Measurements from ENCODE around the gene GPRC5B.
A peak's percentile ranks its signal among the peaks of the same experiment; 100 is the strongest.

GPRC5B gene

DNA sequence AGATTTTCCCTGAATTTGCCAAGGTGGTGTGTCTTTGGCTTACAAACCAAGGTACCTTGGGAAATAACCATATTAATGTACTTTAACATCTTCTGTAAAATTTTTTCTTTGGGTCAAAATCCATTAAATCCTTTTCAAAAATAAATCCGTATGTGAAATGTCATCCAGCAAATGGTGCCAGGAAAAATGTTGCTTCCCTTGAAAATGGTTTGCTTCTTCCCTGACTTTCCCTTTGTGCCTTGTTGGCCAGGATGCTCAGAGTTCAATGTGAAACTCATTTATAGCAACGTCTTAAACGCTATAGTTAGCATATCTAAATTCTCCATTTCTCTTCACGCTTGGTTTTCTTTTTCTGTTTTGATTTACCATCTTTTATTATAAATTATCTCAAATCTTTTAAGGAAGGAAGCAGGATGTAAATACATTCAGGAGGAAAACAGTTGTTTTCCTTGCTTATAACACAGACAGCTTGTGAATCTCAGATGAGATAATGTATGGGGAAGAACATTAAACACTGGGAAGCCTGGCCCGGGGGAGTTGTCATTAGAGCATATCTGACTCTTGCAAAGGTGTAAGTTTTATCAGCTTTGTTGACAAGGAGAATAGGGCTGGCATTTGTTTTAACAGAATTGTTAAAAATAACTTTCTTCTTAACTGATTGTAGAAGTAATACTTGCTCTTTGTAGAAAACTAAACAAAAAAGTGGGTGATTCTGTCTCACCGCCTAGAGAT is 42.1 kb downstream of the GPRC5B start:
- DNase-seq, result no peak

DNA sequence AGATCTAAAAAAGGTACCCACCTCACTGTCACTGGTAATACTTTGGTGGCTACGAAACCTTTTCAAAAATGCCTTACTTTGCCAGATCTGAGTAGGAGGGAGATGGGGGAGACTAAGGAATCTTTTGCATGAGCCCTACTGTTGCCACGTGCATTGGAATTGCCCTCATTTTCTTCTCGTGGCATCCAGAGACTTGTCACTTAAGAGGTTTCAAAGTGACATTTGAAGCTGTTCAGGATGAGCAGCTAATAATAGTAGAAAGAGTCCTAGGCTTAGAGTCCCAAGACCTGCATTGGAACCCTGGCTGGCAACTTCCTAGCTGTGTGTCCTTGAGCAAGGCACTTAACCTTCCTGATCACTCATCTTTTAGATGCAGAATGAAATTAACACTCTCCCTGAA is 43.5 kb downstream of the GPRC5B start:
- DNase-seq, result no peak

DNA sequence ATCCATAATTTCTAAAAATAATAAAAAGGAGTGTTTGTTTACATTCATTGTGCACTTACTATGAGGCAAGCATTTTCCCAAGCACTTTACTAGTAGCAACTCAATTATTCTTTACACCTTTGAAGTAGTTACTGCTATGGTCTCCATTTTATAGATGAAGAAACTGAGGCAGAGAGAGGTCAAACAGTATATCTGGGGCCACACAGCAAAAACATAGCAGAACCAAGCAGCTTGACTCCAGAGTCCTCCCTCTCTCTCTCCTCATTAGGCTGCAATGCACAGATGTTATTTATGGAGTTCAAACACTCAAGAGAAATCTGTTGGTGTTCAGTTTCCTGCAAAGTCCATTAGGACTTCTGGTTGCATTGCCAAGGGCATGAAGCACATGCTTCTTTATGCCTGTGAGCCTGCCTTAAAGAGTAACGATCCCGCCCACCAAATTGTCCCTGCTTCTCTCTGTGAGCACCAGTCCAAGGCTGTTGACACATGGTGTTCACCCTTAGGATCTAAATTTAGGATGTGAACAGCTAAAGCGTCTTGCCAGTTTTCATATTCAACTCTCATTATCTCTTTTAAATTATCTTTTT is 44.0 kb downstream of the GPRC5B start:
- no peak for DNase-seq

DNA sequence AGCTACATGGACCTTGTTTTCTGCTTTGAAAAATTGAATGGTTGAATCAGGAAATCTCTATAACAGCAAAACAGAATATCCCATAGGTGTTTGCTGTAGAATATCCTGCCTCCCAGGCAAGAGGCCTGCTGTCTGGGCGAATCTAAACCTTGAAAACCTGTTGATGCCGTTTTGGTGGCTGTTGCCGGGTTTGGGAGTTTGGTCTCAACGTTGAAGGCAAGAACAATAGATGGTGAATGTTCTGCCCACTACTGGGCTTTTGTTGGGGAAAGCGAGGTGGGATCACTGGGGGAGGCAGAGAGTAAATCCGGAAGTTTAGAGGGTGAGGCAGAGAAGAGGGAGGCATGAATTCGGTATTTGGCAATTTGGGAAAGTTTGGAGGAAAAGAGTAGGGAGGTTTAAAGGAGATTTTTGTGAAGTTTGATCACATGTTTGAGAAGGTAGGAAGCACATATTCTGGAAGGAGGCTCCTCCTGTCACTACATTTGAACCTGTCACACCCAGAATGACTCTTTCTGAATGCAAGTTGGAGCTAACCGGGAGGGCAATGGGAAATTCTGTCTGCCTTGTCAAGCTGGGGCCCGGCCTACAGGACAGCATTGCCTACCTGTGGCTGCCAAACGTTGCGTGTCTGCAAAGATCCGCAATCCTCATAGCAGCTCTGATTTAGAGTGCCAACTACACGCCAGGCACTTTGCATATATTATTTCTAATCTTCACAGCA is 46.5 kb downstream of the GPRC5B start:
- DNase-seq, result no peak

DNA sequence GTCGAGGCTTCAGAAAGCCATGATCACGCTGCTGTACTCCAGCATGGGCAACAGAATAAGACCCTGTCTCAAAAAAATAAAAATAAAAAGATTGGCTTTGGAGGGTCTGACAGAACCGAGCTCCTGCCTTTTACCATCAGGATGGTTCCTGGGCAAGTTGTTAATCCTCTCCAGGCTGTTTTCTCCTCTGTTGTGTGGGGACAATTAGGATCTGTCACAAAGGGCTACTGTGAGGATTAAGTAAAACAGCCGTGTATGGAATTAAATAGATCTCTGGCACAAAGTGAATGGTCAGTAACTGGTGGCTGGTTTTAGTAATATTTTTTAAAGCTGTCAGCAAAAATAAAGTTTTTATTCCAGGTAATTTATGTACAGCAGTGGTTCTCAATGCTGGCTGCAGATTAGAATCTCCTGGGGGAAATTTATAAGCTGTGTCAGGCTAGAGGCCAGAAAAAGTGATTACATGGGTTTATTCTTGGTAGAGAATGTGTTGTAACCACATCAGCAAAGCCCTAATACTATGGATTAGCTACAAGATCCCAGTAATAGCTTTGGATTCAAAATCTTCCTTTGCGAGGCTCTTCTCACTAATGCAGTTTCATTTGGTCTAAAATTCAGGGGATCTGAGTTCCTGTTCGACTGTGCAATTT is 47.2 kb downstream of the GPRC5B start:
- no peak for DNase-seq

DNA sequence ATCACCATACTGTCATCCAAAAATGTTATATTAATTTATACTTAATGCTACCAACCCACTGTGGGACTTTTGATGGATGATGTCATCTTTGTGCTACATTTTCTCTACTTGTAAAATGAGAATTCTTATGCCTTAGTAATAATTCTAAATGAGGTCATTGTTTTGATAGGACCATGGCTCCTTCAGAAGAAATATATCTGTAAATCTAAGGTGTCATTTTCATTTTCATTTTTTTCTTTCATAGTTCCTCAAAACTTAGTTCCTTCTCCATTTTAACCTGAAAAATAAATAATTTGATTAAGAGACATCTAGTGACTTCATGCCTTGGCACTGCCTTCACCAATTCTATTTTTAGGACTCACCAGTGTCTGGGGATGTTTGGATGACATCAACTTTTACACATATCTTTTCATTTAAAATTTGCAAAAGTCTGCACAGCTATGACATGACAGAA is 48.7 kb downstream of the GPRC5B start:
- DNase-seq, result no peak

DNA sequence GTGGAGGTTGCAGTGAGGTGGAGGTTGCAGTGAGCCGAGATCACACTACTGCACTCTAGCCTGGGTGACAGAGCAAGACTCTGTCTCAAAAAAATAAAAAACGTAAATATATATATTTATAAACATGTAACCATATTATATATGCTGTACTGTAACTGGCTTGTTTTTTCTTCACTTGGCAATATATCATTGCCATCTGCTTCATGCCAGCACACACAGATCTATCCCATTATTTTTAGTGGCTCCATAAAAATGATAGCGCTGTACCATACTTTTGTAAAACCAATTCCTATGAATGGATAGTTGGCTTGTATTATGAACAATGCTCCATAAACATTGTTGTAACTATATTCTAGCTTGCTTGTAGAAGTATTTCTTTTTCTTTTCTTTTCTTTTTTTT is 49.5 kb downstream of the GPRC5B start:
- DNase-seq, result no peak

DNA sequence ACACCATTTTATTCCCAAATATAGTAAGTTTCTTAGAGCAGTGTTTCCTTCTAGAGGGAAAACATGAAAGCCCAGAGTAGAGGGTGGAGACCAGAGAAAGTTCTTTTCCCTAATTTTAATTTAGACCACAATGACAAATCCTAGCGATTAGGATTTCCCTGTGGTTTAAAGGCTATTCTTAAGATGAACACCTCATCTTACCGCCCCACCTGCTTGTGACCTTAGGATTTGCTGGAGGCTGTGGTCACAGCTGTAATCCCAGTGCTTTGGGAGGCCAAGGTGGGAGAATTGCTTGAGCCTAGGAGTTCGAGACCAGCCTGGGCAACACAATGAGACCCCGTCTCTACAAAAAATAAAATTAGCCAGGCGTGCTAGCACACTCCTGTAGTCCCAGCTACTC is 51.1 kb downstream of the GPRC5B start:
- no peak for DNase-seq

DNA sequence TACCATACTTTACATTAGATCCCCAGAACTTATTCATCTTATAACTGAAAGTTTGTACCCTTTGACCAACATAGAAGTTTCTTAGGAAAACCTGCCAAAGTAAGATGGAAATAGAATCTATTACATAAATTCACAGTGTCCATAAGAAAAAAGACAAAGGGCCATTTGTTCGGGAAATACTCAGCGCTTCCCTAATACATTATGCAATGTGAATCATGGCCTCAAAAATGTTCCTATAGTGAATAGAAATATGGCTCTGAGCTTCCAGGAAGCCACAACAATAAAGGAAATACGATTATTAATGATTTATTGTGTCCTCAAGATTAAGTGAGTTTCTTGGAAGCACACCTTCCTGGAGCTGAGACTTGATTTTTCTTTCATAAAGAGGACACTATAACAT is 51.5 kb downstream of the GPRC5B start:
- no peak for DNase-seq

DNA sequence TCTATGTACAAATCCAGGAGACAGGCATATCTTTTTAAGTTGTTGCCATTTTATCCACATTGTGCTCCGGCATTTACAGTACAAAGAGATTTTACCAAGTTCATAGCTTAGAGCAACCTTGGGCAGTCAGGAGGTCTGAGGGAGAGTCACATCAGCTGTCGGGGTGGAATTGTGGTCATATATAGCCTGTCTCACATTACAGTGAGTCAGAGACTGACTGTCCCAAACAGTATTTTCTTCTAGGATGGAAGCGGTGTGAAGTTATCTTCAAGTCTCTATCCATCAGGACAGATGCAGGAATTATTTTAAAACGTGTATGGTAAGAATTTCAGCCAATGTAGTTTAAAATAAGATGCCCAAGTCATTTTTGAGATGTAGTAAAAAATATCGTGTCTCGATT is 53.0 kb downstream of the GPRC5B start:
- no peak for DNase-seq

DNA sequence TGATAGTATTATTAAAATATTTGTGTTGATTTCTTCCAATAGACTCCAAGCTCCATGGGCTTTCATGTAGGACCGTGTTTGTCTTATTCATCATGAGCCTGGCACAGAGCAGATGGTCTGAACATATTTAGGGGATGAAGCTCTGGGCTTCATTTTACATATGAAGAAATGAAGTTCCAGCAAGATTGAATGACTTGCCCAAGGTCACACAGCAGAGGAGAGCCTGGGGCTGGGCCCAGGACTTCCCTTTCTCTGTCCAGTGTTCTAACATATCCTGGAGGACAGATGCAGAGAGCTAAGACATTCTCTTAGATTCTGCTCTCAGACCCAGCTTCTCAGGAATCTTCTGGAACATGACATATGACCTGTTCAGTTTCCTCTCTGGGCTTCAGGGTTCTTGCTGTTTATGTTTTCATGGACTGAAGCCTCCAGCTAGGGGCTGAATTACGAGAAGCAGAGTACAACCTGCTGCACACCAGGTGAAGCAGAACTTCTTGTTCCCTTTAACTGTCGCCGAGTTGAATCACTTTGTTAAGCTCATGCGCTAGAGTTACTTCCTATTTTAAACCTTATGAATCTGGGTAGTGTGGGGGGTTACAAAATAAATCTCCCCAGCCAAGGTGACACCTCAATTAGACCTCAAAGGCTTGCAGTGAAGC is 53.6 kb downstream of the GPRC5B start:
- peak; percentile 35 for DNase-seq

DNA sequence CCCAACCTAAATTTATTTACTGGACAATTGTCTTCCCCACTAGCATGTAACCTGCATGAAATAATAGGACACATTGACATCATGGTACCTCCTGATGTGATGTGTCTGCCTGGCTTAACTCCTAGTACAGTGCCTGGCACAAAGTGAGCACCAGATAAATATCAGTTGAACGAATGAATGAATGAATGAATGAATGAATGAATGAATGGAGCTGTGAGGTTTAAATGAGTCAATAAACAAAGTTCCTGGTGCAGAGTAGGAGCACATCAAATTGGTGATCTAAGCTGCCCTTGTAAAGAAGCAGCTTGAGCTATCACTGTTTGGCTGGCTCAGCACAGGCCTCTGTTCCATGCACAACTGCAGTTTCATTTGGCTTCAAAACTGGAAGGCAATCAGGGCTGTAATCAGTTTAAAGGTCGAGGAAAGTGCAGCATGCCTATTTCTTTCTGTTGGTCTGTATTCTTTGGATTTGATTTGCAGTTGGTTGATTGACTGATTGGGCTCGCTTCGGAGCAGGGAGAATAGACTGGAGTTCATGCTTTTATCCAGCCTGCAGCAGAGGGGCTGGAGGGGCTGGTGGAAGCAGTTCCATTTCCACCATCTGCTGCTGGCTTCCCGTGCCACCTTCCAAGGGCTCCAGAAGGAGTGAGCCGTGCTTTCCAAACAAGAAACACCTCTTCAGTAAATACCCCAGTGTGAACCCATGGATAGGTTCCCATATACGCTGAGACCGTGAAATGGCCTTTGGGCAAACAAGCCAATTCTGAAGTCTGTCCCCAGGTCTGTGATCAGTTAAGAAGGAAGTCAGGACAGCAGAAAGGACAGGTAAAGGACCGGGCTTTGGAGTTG is 54.6 kb downstream of the GPRC5B start:
- no peak for DNase-seq

DNA sequence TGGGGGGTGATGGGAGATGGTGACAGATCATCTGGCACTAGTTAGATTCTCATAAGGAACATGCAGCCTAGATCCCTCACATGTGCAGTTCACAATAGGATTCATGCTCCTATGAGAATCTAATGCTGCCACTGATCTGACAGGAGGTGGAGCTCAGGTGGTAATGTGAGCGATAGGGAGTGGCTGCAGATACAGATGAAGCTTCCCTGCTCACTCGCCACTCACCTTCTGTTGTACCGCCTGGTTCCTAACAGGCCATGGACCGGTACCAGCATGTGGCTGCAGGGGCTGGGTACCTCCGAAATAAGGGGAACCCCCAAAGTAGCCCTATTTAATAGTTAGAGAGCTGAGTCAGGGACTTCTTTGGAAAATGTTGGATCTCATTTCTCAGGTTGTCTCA is 60.4 kb downstream of the GPRC5B start:
- no peak for DNase-seq

DNA sequence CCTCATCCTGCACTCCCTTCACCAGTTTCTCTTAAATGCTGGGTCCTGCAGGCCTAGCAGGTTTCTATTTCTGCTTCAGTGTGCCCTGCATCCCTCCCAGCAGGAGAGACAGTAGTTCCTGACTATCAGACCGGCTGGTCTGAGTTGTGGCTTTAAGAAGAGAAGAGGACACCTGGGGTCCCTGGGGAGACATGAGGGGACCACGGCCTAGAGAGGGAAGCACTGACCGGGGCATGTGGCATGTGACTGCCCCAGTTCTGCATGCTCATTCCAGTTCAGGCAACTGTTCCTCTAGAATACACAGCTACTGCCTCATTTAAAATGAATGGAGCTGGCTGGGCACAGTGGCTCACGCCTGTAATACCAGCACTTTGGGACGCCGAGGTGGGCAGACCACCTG is 61.3 kb downstream of the GPRC5B start:
- no peak for DNase-seq

DNA sequence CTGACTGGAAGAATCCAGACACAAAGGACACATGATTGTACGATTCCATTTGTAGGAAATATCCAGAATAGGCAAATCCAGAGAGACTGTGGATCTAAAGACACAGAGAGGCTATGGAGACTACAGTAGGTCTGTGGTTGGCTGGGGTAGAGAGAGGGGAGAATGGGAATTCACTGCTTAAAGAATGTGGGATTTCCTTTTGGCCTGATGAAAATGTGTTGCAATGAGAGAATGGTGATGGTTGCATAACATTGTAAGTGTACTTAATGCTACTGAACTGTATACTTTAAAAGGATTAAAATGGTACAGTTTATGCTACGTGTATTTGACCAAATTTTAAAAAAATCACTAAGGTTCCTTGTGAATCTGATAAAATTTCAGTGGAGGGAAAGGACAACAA is 62.1 kb downstream of the GPRC5B start:
- DNase-seq, result peak; percentile 41

DNA sequence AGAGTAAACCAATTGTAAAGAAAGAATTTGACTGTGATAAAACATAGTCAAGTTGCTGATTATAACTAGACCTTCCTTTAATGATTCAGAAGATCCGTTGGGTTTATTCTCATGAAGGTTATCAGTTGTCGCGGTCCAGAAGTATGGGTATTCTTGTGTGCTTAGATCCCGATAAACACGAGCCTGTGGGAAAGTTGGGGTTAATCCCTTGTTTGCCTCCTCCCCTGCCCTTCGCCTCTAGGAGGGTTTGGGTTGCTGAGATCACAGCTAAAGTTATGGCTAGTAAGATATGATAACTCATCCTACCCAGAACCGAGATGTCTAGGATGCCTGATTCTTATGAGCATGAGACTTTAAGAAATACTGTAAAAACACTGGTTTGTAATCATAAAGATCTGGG is 66.8 kb downstream of the GPRC5B start:
- no peak for DNase-seq

DNA sequence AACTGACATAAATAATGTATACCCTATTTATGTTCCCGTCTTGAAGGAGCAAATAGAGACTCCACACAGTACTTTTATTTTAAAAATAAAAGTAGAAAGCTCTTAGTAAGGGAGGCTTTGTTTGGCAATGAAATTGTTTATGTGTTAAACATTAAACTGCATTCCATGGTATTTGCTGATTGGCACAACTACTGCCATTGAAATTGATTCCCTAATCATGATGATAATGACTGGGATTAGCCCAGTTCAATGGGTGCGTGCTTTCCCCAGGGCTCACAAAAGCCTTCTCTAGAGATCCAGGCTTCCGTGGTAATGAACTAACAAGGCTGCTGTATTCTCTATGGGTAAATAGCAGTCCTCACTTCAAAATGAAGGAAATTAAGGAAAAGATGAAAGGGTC is 67.5 kb downstream of the GPRC5B start:
- no peak for DNase-seq

DNA sequence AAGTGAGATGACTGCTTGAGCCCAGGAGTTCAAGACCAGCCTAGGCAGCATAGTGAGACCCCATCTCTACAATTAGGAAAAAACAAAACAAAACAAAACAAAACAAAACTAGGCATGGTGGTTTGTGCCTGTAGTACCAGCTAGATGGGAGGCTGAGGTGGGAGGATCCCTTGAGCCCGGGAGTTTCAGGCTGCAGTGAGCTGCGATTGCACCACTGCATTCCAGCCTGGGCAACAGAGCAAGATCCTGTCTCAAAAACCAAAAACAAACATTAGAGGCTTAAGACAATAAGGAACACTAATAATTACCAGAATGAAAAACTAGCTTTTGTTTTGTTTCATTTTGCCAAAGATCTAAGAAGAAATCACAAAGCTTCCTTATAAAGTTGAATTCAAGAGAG is 69.2 kb downstream of the GPRC5B start:
- DNase-seq, result no peak

DNA sequence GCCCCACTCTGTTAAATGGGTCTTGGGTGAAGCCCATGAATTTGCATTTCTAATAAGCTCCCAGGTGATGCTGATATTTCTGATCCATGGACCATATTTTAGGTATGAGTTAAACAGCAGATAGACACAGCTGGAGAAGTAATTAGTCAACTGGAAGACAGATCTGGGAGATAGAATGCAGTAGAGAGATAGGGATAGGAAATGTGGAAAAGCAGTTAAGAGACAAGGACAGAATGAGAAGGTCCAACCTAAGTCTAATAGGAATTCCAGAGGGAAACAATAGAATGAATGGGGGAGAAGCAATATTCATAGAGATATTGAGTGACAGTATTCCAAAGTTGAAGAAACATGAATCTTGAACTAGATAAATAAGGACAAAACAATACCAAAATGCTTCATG is 71.7 kb downstream of the GPRC5B start:
- DNase-seq, result no peak

DNA sequence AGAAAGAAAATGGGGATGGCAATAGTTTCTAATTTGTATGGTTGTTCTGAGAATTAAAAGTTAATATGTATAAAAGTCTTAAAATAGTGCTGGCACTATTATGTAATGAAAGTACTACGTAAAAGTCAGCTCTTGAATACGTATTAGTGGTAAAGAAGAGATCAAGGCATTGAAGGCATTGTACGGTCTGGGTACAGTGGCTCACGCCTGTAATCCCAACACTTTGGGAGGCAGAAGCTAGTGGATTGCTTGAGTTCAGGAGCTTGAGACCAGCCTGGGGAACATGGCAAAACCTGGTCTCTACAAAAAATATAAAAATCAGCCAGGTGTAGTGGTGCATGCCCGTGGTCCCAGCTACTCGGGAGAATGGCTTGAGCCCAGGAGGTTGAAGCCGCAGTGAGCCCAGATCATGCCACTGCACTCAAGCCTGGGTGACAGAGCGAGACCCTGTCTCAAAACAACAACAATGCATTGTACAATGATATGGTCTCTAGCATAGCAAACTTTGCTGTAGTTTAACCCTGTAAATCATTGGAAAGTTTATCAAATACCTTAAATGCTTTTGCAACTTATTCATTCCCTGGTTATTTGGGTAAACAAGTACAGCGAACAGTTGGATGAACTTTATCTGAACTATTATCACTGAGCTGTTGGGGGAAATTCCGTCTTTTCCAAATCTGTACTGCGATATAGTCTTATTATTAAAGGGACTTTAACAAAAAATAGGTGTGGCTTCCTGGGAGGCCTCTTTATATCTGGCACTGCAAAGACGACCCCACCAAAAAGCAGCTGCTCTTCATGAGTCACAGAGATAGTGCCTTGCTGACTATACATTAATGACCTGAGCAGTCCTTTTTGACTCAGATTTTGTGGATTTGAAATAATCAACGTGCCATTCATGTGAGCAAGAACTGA is 73.6 kb downstream of the GPRC5B start:
- no peak for DNase-seq

DNA sequence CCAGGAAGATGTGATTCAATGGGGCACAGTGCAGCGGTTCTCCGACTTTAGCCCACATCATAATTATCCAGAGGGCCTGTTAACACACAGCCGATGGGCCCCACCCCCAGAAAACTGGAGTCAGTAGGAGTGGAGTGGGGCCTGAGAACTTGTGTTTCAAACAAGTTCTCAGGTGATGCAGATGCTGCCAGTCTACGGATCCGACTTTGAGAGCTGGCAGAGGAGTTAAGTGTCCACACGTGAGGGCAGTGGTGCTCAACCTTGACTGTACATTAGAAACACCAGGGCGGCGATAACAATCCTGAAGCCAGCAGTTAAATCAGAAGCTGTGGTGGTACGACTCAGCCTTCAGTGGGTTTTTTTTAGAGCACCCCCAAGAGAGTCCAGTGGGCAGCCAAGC is 75.0 kb downstream of the GPRC5B start:
- DNase-seq, result no peak
